ENCODE measurements around the gene B3GAT1.
"Not testable (repeated sequence)": the region's sequence is repeated elsewhere in the genome, so short reads cannot be mapped to it uniquely, and the experiment has no call there.

B3GAT1 gene

DNA sequence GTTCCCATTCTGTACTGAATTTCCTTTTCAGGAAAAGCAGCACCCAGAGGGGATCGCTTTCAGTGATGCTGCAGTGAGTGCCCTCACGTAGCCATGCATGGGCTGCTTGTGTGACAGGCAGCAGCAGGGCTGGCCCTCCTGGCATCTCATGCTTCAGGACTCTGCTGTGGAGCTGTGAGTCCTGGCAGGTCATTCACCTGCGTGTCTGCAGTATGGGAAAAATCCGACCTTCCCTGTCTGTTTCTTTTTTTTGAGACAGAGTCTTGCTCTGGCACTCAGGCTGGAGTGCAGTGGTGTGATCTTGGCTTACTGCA, 66.8 kb downstream of the B3GAT1 start:
- ChIA-PET POLR2A (no interaction called here), CTCF (no interaction called here)
- no peak for TF ChIP-seq CTCF (IDR thresholded peaks at IDR 0.05; ENCODE audit: insufficient read depth, low read length, missing control alignments)
- no peak overlapping the region for H3K4me3 ChIP-seq (ENCODE audit: low read depth, low read length)
- DNase-seq (ENCODE audit: low read depth, low spot score): no peak

DNA sequence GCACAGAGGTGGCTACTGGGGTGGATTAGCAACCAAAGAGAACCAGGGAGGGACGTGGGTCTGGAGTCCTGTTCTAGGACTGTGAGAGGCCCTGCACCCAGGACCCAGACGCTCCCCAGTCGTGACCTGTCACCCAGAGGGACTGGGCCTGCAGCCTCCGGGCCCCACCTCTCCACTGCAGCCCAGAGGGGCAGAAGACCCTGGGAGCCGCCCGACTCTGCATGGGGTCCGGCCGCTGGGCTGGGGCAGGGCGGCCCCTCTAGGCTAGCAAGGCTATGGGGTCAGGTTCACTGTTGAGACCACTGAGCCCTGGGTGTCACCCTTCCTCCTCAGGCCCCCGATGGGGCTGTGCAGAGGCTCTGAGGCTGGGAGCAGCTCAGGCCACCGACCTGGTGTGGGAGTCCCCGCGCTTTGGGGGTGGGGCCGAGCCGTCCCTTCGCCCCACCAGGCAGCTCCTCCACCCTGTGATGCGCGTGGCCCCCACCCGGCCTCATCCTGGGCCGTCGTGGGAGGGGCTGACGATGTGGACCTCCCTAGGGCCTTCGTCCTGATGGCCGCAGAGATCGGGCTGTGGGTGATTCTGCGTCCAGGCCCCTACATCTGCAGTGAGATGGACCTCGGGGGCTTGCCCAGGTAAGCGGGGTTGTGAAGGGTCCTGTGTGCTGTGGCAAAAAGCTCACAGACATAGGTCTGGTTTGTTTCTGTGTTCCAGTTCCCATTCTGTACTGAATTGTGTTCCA, 67.4 kb downstream of the B3GAT1 start:
- CTCF ChIA-PET; DNase-seq (ENCODE audit: low read depth, low spot score); H3K4me3 ChIP-seq (ENCODE audit: low read depth, low read length); POLR2A ChIA-PET: not testable (repeated sequence)

- CTCF ChIA-PET: no interaction called here
- H3K4me3 ChIP-seq (ENCODE audit: low read depth, low read length): no peak overlapping the region
- no peak for TF ChIP-seq CTCF (IDR thresholded peaks at IDR 0.05; ENCODE audit: insufficient read depth, low read length, missing control alignments)
- DNase-seq (ENCODE audit: low read depth, low spot score): no peak
- POLR2A ChIA-PET: no interaction called here
These were observed 68.4 kb downstream of the B3GAT1 start for GRCh38 chr11:134343646-134344045.

GRCh38 chr11:134342572-134343340, 69.3 kb downstream of the B3GAT1 start:
- H3K4me3 ChIP-seq (ENCODE audit: low read depth, low read length): no peak overlapping the region
- POLR2A ChIA-PET: no interaction called here
- CTCF ChIA-PET: no interaction called here
- no peak for DNase-seq (ENCODE audit: low read depth, low spot score)
- no peak for TF ChIP-seq CTCF (IDR thresholded peaks at IDR 0.05; ENCODE audit: insufficient read depth, low read length, missing control alignments)

DNA sequence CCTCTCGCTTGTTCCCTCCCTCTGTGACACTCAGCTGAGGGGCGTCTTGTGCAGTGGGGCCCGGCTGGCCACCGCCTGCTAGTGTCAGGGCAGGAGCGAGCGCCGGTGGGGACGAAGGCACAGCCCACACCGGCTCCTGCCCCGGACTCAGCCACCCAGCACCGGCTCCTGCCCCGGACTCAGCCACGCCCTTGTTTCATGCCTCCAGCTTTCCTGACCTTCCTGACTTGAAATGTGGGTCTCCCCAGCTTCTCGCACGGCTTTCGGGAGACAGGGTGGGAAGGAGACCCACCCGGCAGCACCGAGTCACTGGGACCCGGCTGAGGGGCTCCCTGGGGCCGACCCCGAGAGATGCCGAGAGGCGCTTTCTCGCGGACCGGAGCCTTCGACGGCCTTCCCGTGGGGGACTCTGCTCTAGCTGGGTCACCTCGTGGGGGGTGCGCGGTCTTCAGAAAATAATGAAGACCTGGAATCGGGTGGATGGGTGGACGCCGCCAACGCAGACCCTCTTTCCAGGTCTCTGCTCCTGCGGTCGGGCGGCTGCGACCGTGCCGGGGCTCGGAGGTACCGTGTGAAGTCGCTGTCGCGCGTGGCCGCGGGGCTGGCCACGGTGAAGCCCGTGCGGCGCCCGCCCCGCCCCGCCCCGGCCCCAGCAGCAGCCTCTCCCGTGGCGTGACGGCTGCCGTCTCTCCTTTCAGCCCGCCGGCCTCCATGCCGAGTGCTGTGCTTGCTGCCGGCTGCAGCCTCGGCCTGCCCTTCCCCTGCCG, 70.1 kb downstream of the B3GAT1 start:
- TF ChIP-seq CTCF (IDR thresholded peaks at IDR 0.05; ENCODE audit: insufficient read depth, low read length, missing control alignments): no peak
- no peak for DNase-seq (ENCODE audit: low read depth, low spot score)
- POLR2A ChIA-PET: no interaction called here
- H3K4me3 ChIP-seq (ENCODE audit: low read depth, low read length): no peak overlapping the region
- CTCF ChIA-PET: no interaction called here

GRCh38 chr11:134340354-134340964, 71.6 kb downstream of the B3GAT1 start:
- ChIA-PET CTCF (no interaction called here), POLR2A (no interaction called here)
- no peak overlapping the region for H3K4me3 ChIP-seq (ENCODE audit: low read depth, low read length)
- no peak for TF ChIP-seq CTCF (IDR thresholded peaks at IDR 0.05; ENCODE audit: insufficient read depth, low read length, missing control alignments)
- no peak for DNase-seq (ENCODE audit: low read depth, low spot score)
